ENCODE measurements around the gene KLHL29.

DNA sequence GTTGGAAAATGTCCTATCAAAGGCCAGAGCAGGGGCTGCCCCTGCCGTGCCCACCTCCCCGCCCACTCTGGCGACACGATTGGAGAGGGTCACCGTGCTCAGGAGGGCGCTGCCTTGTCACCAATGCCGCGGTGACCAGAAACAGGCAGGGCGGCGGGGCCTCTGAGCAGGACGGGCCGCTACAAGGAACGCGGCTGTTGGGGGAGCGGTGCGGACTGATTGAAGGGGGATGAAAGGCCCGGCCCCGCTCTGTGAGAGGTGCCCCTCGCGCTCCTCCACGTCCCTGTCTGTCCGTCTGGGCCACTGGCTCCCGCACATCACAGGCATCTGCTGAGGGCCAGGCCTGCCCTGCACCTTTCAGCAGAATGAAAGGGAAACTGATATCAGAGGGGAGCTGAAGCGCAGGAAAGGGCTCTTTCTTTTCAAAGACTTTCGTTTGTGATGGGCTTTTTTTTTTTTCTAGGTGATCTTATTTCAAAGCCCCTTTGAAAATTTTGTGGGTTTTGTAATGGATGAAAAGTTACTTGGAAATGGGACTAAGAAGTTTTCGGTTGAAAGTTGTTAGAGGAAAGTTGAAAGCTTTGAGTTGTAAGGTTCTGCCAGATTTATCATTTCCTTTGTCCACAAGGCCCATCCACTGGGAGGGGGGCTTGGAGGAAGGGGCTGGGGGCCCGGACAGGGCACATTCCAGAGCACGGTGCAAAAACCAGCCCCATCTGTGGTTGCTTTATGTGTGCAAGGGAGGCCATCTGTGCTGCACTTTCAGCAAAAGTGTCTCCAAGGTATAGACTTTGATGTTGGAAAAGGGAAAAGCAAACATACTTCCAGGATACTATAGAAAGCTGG is 244.2 kb downstream of the KLHL29 start:
- TF ChIP-seq POLR2A (IDR thresholded peaks at IDR 0.05; ENCODE audit: low read depth, low read length) (no peak), JUN (IDR thresholded peaks at IDR 0.05; ENCODE audit: borderline replicate concordance, insufficient read depth, insufficient read length, low read depth) (no peak), EZH2 (IDR thresholded peaks at IDR 0.05; ENCODE audit: borderline replicate concordance, low read depth, low read length, severe bottlenecking) (no peak), FOS (IDR thresholded peaks at IDR 0.05; ENCODE audit: borderline replicate concordance, insufficient read depth, low read length) (no peak), POLR2AphosphoS5 (IDR thresholded peaks at IDR 0.05; ENCODE audit: insufficient read depth, low read depth, low read length) (no peak), MYC (IDR thresholded peaks at IDR 0.05; ENCODE audit: low read depth, low read length) (no peak)
- TF ChIP-seq, protein P1, sequence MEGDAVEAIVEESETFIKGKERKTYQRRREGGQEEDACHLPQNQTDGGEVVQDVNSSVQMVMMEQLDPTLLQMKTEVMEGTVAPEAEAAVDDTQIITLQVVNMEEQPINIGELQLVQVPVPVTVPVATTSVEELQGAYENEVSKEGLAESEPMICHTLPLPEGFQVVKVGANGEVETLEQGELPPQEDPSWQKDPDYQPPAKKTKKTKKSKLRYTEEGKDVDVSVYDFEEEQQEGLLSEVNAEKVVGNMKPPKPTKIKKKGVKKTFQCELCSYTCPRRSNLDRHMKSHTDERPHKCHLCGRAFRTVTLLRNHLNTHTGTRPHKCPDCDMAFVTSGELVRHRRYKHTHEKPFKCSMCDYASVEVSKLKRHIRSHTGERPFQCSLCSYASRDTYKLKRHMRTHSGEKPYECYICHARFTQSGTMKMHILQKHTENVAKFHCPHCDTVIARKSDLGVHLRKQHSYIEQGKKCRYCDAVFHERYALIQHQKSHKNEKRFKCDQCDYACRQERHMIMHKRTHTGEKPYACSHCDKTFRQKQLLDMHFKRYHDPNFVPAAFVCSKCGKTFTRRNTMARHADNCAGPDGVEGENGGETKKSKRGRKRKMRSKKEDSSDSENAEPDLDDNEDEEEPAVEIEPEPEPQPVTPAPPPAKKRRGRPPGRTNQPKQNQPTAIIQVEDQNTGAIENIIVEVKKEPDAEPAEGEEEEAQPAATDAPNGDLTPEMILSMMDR (IDR thresholded peaks at IDR 0.05; ENCODE audit: extremely low read depth in 1 of 2, insufficient read depth in 1 of 2, low read depth in 1 of 2, low read length in 2 of 2), result no peak
- TF ChIP-seq, protein P2, sequence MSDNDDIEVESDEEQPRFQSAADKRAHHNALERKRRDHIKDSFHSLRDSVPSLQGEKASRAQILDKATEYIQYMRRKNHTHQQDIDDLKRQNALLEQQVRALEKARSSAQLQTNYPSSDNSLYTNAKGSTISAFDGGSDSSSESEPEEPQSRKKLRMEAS (IDR thresholded peaks at IDR 0.05; ENCODE audit: insufficient read depth, insufficient read length), result no peak

All from endothelial cell of umbilical vein (primary cell).